K562 (cell line): Measurements from ENCODE around the gene IGFBPL1. TPM values are rescaled to one million over a fixed set of nuclear protein-coding genes. Genes with fewer than 3 reads are reported as not detected.

Experiments
- BCOR ChIP-seq: fragments of 450-650 bp; IDR thresholded peaks from 2 replicates; pipeline ENCODE4 v1.6.1; 2016
- CHD4 ChIP-seq: fragments of 200-600 bp; sonication (generic); IDR thresholded peaks from 3 replicates; pipeline ENCODE4 v1.6.1; 2012; ENCODE audit warnings: low read depth, mild to moderate bottlenecking, mixed read lengths, low read length, inconsistent platforms; ENCODE audit not compliant: insufficient read depth, insufficient replicate concordance, poor library complexity, severe bottlenecking
- FOXJ3 ChIP-seq: sonication (generic); formaldehyde crosslinking; IDR thresholded peaks from 2 replicates; pipeline ENCODE4 v1.4.0; 2020; ENCODE audit warnings: mild to moderate bottlenecking, missing genetic modification reagents
- HDGF ChIP-seq: fragments of 450-650 bp; IDR thresholded peaks from 2 replicates; pipeline ENCODE4 v1.6.1; 2016
- KAT2B ChIP-seq: IDR thresholded peaks from one replicate; pipeline ENCODE4 v1.6.1; 2012; ENCODE audit warnings: low read depth, mild to moderate bottlenecking, control low read depth, inconsistent platforms, low read length, moderate library complexity
- KDM5B ChIP-seq: fragments of 200-600 bp; sonication (generic); IDR thresholded peaks from 2 replicates; pipeline ENCODE4 v1.6.1; 2012; ENCODE audit warnings: low read depth, mild to moderate bottlenecking, moderate library complexity, low read length, control low read depth, inconsistent platforms; ENCODE audit not compliant: insufficient replicate concordance
- KLF16 ChIP-seq: IDR thresholded peaks from 2 replicates; pipeline ENCODE4 v1.6.1; 2016; ENCODE audit warnings: antibody characterized with exemption
- NCOA2 ChIP-seq, 2 experiments: fragments of 450-650 bp; IDR thresholded peaks; 2 replicates each; pipeline ENCODE4 v1.6.1; 2018; ENCODE audit warnings: mild to moderate bottlenecking in 2 of 2, moderate library complexity in 1 of 2; ENCODE audit not compliant: partially characterized antibody in 2 of 2
- RNF219 ChIP-seq: fragments of 250-450 bp; sonication (Bioruptor Pico); IDR thresholded peaks from 2 replicates; pipeline ENCODE4 v1.5.0; 2022; ENCODE audit warnings: mild to moderate bottlenecking
- U2AF2 ChIP-seq: fragments of 200-400 bp; formaldehyde crosslinking; optimal IDR thresholded peaks from 2 replicates; pipeline ENCODE3; 2017; ENCODE audit warnings: low read depth, mild to moderate bottlenecking, low read length
- ZNF133 ChIP-seq: fragments of 250-450 bp; sonication (Bioruptor Pico); IDR thresholded peaks from 2 replicates; pipeline ENCODE4 v1.4.0; 2020; ENCODE audit warnings: mild to moderate bottlenecking
- polyA plus RNA-seq, 8 experiments: library from polyadenylated mRNA; depleted of rRNA in 4 of 8; stranded (reverse) in 5 of 8; unstranded in 3 of 8; fragments of >200 nt; fragmentation: Nextera tagmentation in 2 of 8; fragmentation: Illumina TruSeq in 1 of 8; extraction: Ambion mirVana in 2 of 8; extraction: Trizol in 1 of 8; gene quantifications; 2 replicates each; pipeline versions ENCODE4 v1.2.1 to v1.2.3, GENCODE V29; 2011 to 2014; ENCODE audit warnings: inconsistent platforms in 1 of 8, missing spikeins in 1 of 8
- total RNA-seq, 7 experiments: library from RNA; depleted of rRNA in 6 of 7; stranded (reverse); fragments of >200 nt in 6 of 7; fragmentation: Illumina TruSeq in 2 of 7; extraction: Trizol in 2 of 7; gene quantifications; 2 replicates each; pipeline versions ENCODE4 v1.2.1 to v1.2.3, GENCODE V29; 2011 to 2021; ENCODE audit warnings: low replicate concordance in 1 of 7
- TF ChIP-seq, protein P1 (sequence below): sonication (generic); formaldehyde crosslinking; IDR thresholded peaks from 2 replicates; pipeline ENCODE4 v1.8.0; 2022; ENCODE audit warnings: missing genetic modification reagents, mild to moderate bottlenecking, borderline replicate concordance
- TF ChIP-seq, protein P2 (sequence below), 3 experiments: IDR thresholded peaks in 2 of 3; conservative IDR thresholded peaks in 1 of 3; 2 replicates each; pipeline ENCODE4 v1.5.1; 2011 to 2012; ENCODE audit warnings: low read length in 3 of 3, mild to moderate bottlenecking in 3 of 3, control low read depth in 2 of 3, improper control_type of control experiment in 1 of 3, inconsistent platforms in 1 of 3, low read depth in 1 of 3, mixed read lengths in 1 of 3, moderate library complexity in 1 of 3; ENCODE audit not compliant: insufficient read depth in 2 of 3

The IGFBPL1 gene
- total and polyA plus RNA-seq, 9 of the 15 experiments (the other 6 are each of a cell fraction or from before 2014, with no cell fraction given): not detected

DNA sequence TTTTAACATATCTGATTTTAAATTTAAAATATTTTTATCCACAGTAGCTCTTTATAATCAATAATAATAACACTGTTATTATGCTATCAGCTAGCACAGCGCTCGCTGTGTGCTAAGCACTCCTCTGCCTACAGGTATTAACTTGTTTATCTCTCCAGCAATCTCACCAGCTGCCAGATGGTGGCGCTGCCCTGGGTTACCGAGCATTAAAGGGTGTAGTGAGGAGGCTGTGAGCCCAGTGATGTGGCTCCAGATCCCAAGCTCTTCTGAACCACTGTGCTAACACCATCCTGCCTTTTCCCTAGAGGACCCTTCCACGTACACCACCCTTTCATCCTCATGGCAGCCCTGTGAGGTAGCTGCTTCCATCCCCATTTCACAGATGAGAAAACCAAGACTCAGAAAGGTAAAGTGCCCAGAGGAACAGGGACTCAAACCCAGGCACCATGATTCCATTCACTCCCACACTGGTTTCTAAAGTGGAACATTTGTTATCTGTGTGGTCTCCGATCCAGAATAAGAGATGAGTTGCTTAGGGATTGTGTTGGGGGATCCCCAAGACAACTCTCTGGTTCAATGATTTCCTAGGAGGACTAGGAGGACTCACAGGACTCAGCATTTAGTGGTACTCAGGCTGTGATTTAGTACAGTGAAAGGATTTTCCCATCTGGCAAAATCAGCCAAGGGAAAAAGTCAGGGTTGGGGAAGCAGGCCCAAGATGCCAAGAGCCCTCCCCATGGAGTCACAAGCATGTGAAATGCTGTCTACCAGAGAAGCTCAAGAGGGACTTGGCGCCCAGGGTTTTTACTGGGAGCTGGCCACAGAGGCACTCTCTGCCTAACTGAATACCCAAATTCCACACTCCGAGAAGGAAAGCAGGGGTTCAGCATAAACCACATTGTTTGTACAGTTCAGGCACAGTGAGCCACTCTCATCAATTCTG is 7.0 kb downstream of the IGFBPL1 start (continued):
- TF ChIP-seq FOXJ3 (no peak), HDGF (no peak), CHD4 (peak; percentile 47), KDM5B (no peak), KAT2B (no peak), ZNF133 (CRISPR knock-in tag) (no peak), BCOR (peak; percentile 61), KLF16 (0 out of 2 replicates have a peak, but pooled peaks have one; percentile 17), NCOA2 (IDR thresholded peaks at IDR 0.05; ENCODE audit: partially characterized antibody in 2 of 2) (no peak), U2AF2 (no peak), RNF219 (CRISPR knock-in tag) (no peak)
- TF ChIP-seq, protein P1, sequence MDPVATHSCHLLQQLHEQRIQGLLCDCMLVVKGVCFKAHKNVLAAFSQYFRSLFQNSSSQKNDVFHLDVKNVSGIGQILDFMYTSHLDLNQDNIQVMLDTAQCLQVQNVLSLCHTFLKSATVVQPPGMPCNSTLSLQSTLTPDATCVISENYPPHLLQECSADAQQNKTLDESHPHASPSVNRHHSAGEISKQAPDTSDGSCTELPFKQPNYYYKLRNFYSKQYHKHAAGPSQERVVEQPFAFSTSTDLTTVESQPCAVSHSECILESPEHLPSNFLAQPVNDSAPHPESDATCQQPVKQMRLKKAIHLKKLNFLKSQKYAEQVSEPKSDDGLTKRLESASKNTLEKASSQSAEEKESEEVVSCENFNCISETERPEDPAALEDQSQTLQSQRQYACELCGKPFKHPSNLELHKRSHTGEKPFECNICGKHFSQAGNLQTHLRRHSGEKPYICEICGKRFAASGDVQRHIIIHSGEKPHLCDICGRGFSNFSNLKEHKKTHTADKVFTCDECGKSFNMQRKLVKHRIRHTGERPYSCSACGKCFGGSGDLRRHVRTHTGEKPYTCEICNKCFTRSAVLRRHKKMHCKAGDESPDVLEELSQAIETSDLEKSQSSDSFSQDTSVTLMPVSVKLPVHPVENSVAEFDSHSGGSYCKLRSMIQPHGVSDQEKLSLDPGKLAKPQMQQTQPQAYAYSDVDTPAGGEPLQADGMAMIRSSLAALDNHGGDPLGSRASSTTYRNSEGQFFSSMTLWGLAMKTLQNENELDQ: no peak
- TF ChIP-seq, protein P2, sequence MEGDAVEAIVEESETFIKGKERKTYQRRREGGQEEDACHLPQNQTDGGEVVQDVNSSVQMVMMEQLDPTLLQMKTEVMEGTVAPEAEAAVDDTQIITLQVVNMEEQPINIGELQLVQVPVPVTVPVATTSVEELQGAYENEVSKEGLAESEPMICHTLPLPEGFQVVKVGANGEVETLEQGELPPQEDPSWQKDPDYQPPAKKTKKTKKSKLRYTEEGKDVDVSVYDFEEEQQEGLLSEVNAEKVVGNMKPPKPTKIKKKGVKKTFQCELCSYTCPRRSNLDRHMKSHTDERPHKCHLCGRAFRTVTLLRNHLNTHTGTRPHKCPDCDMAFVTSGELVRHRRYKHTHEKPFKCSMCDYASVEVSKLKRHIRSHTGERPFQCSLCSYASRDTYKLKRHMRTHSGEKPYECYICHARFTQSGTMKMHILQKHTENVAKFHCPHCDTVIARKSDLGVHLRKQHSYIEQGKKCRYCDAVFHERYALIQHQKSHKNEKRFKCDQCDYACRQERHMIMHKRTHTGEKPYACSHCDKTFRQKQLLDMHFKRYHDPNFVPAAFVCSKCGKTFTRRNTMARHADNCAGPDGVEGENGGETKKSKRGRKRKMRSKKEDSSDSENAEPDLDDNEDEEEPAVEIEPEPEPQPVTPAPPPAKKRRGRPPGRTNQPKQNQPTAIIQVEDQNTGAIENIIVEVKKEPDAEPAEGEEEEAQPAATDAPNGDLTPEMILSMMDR (IDR thresholded peaks at IDR 0.05 in 2 of 3, conservative IDR thresholded peaks at IDR 0.05 in 1 of 3; ENCODE audit: insufficient read depth in 2 of 3, low read depth in 1 of 3, low read length in 3 of 3): peak; percentile 79 to 95 (median 84)
